Natural killer cell treated with Interleukin-12 subunit alpha and Interleukin-12 subunit beta and Interleukin-15 and Interleukin-18, amount 100 ng/mL, for 72 hours (primary cell): ENCODE measurements around the gene HNRNPH1. TPM values are rescaled to one million over a fixed set of nuclear protein-coding genes. Genes with fewer than 3 reads are reported as not detected.
"Not testable (repeated sequence)": the region's sequence is repeated elsewhere in the genome, so short reads cannot be mapped to it uniquely, and the experiment has no call there.

ENCODE experiments used
- ATAC-seq, 2 donors: fragments of 150-1000 bp; cut with Tn5 transposase in 1 of 2; sonication (Bioruptor Pico), chemical (Tn5 transposase) in 1 of 2; 2 replicates each; pipeline ENCODE4 v1.10.0; 2021
- DNase-seq: peaks from one replicate; pipeline ENCODE4 v3.0.0; 2022; ENCODE audit warnings: low spot score
- H3K27ac Mint-ChIP-seq, 2 donors: 1 replicate in 1 of 2; 2 replicates in 1 of 2; pipeline ENCODE4 v1.8.0; 2022; ENCODE audit warnings: mixed read lengths in 2 of 2, mild to moderate bottlenecking in 1 of 2, moderate library complexity in 1 of 2
- H3K27me3 Mint-ChIP-seq, 2 donors: 1 replicate in 1 of 2; 2 replicates in 1 of 2; pipeline ENCODE4 v1.8.0; 2022; ENCODE audit warnings: mixed read lengths in 2 of 2
- H3K36me3 Mint-ChIP-seq: one replicate; pipeline ENCODE4 v1.8.0; 2022; ENCODE audit warnings: mixed read lengths
- H3K4me1 Mint-ChIP-seq, 2 donors: 1 replicate in 1 of 2; 2 replicates in 1 of 2; pipeline ENCODE4 v1.8.0; 2022; ENCODE audit warnings: low read depth in 2 of 2, mixed read lengths in 2 of 2, mild to moderate bottlenecking in 1 of 2
- H3K4me3 Mint-ChIP-seq: one replicate; pipeline ENCODE4 v1.8.0; 2022; ENCODE audit warnings: mixed read lengths
- H3K9me3 Mint-ChIP-seq: 2 replicates; pipeline ENCODE4 v1.8.0; 2022; ENCODE audit warnings: mixed read lengths
- total RNA-seq, 2 donors: library from RNA; stranded (reverse); gene quantifications; one replicate each; pipeline ENCODE4 v1.2.3, GENCODE V29; 2022

HNRNPH1 gene
- total RNA-seq, 2 donors from 2014 or later: 874 to 1,296 TPM

GRCh38 chr5:179639296-179639695, 15.8 kb upstream of the HNRNPH1 start:
- not testable (repeated sequence) for H3K4me1 Mint-ChIP-seq, H3K4me3 Mint-ChIP-seq, ATAC-seq, DNase-seq, H3K36me3 Mint-ChIP-seq, H3K27me3 Mint-ChIP-seq, H3K9me3 Mint-ChIP-seq, H3K27ac Mint-ChIP-seq

GRCh38 chr5:179634370-179635172, 11.1 kb upstream of the HNRNPH1 start:
- H3K9me3 Mint-ChIP-seq, H3K36me3 Mint-ChIP-seq, DNase-seq, H3K4me3 Mint-ChIP-seq, H3K27me3 Mint-ChIP-seq, H3K27ac Mint-ChIP-seq, H3K4me1 Mint-ChIP-seq: not testable (repeated sequence)
- ATAC-seq: peak; percentile 97

GRCh38 chr5:179633501-179634369, 10.3 kb upstream of the HNRNPH1 start:
- not testable (repeated sequence) for H3K4me3 Mint-ChIP-seq, H3K9me3 Mint-ChIP-seq, H3K4me1 Mint-ChIP-seq, H3K27me3 Mint-ChIP-seq, H3K27ac Mint-ChIP-seq, DNase-seq, H3K36me3 Mint-ChIP-seq
- peak in 1 of 2 donors; percentile 80 for ATAC-seq

GRCh38 chr5:179624841-179625271, 1.4 kb upstream of the HNRNPH1 start:
- no peak for DNase-seq
- H3K27ac Mint-ChIP-seq: peak overlapping the region; percentile 98 to 100
- H3K36me3 Mint-ChIP-seq: peaks cover 35% of the 10 kb centered on the region
- H3K9me3 Mint-ChIP-seq: no peaks in the 10 kb centered on the region
- H3K4me1 Mint-ChIP-seq: peaks cover 41 to 46% of the 10 kb centered on the region in 2 donors
- no peaks in the 10 kb centered on the region for H3K27me3 Mint-ChIP-seq
- ATAC-seq: no peak
- H3K4me3 Mint-ChIP-seq: peak overlapping the region; percentile 97

GRCh38 chr5:179623906-179624741, 653 bp upstream of the HNRNPH1 start:
- Mint-ChIP-seq H3K36me3 (peaks cover 40% of the 10 kb centered on the region), H3K27me3 (no peaks in the 10 kb centered on the region), H3K4me1 (peaks cover 46 to 52% of the 10 kb centered on the region in 2 donors), H3K9me3 (no peaks in the 10 kb centered on the region), H3K4me3 (peak overlapping the region; percentile 97), H3K27ac (peak overlapping the region; percentile 98 to 100)
- peak; percentile 26 to 67 for ATAC-seq
- DNase-seq: peak; percentile 71

- Mint-ChIP-seq H3K4me1 (peaks cover 64 to 76% of the 10 kb centered on the region in 2 donors), H3K27ac (peak overlapping the region; percentile 98 to 100), H3K9me3 (no peaks in the 10 kb centered on the region), H3K4me3 (peak overlapping the region; percentile 97), H3K36me3 (peaks cover 60% of the 10 kb centered on the region), H3K27me3 (no peaks in the 10 kb centered on the region)
- no peak for ATAC-seq
- no peak for DNase-seq
Observed at GRCh38 chr5:179621551-179622214, 1.8 kb downstream of the HNRNPH1 start.

GRCh38 chr5:179620703-179621350, 2.6 kb downstream of the HNRNPH1 start:
- no peak for ATAC-seq
- Mint-ChIP-seq H3K36me3 (peaks cover 68% of the 10 kb centered on the region), H3K27ac (peak overlapping the region; percentile 98 to 100), H3K9me3 (no peaks in the 10 kb centered on the region), H3K4me1 (peaks cover 70 to 85% of the 10 kb centered on the region in 2 donors), H3K27me3 (no peaks in the 10 kb centered on the region), H3K4me3 (peak overlapping the region; percentile 97)
- DNase-seq: no peak

GRCh38 chr5:179620293-179620692, 3.2 kb downstream of the HNRNPH1 start:
- no peak for ATAC-seq
- no peaks in the 10 kb centered on the region for H3K9me3 Mint-ChIP-seq
- H3K27ac Mint-ChIP-seq: peak overlapping the region; percentile 98 to 100
- no peak for DNase-seq
- H3K4me3 Mint-ChIP-seq: peak overlapping the region; percentile 97
- H3K4me1 Mint-ChIP-seq: peaks cover 73 to 88% of the 10 kb centered on the region in 2 donors
- H3K27me3 Mint-ChIP-seq: no peaks in the 10 kb centered on the region
- peaks cover 73% of the 10 kb centered on the region for H3K36me3 Mint-ChIP-seq

GRCh38 chr5:179619776-179620175, 3.7 kb downstream of the HNRNPH1 start:
- DNase-seq (no peak), ATAC-seq (no peak)
- H3K27ac Mint-ChIP-seq: peak overlapping the region; percentile 98 to 100
- H3K9me3 Mint-ChIP-seq: no peaks in the 10 kb centered on the region
- H3K36me3 Mint-ChIP-seq: peaks cover 76% of the 10 kb centered on the region
- H3K27me3 Mint-ChIP-seq: no peaks in the 10 kb centered on the region
- peaks cover 71 to 84% of the 10 kb centered on the region in 2 donors for H3K4me1 Mint-ChIP-seq
- peak overlapping the region; percentile 97 for H3K4me3 Mint-ChIP-seq

GRCh38 chr5:179618923-179619554, 4.4 kb downstream of the HNRNPH1 start:
- Mint-ChIP-seq H3K9me3 (no peaks in the 10 kb centered on the region), H3K4me3 (peak overlapping the region; percentile 97), H3K4me1 (peaks cover 66 to 77% of the 10 kb centered on the region in 2 donors), H3K36me3 (peaks cover 79% of the 10 kb centered on the region), H3K27ac (peak overlapping the region; percentile 87 to 100), H3K27me3 (no peaks in the 10 kb centered on the region)
- ATAC-seq: no peak
- DNase-seq: no peak

- Mint-ChIP-seq H3K4me3 (peak overlapping the region; percentile 97), H3K4me1 (peaks cover 68 to 79% of the 10 kb centered on the region in 2 donors), H3K9me3 (no peaks in the 10 kb centered on the region), H3K27ac (peak overlapping the region; percentile 64 to 74), H3K27me3 (no peaks in the 10 kb centered on the region), H3K36me3 (peaks cover 85% of the 10 kb centered on the region)
- ATAC-seq: no peak
- DNase-seq: no peak
Observed at GRCh38 chr5:179617930-179618329, 5.5 kb downstream of the HNRNPH1 start.

GRCh38 chr5:179616002-179616594, 7.4 kb downstream of the HNRNPH1 start:
- Mint-ChIP-seq H3K36me3 (peaks cover 79% of the 10 kb centered on the region), H3K27me3 (no peaks in the 10 kb centered on the region), H3K4me3 (peak overlapping the region; percentile 54), H3K27ac (peak overlapping the region; percentile 64), H3K9me3 (no peaks in the 10 kb centered on the region), H3K4me1 (peaks cover 65 to 76% of the 10 kb centered on the region in 2 donors)
- ATAC-seq (no peak), DNase-seq (no peak)
